Measurements from ENCODE around the gene INKA1. TPM values are rescaled to one million over a fixed set of nuclear protein-coding genes. Genes with fewer than 3 reads are reported as not detected.
A peak's percentile ranks its signal among the peaks of the same experiment; 100 is the strongest.
"Not testable (repeated sequence)": the region's sequence is repeated elsewhere in the genome, so short reads cannot be mapped to it uniquely, and the experiment has no call there.

The INKA1 gene
- total RNA-seq, 1 donor: 5.8 TPM

DNA sequence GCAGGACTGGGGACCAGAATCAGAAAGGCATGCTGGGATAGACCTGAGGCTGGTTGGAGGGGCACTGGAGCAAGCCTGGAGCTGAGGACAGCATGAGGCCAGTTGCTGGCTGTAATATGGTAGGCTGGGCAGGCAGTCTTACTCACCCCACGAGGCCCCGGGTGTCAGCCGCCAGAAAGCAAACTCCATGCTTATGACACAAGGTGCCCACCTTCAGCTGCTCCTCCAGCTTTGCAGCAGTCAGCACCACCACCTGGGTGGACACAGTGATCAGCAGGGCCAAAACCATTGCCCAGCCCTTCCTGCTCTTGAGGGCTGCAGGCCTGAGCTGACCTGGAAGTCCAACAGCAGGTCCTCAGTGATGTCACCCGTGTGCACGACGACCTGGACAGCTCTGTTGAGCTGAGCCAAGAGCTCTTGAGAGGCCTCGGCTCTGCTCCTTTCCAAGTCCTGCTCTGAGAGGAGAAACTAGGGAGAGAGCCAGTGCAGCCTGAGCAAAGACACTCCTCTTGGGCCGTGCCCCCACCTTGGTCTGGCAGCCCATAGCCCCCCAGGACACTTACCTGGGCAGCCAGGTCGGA is 9.9 kb downstream of the INKA1 start:
- H3K79me2 ChIP-seq (ENCODE audit: insufficient read depth, low read length): peaks cover 8% of the 10 kb centered on the region
- DNase-seq (ENCODE audit: insufficient read length, low spot score, missing footprints): peak; percentile 76

DNA sequence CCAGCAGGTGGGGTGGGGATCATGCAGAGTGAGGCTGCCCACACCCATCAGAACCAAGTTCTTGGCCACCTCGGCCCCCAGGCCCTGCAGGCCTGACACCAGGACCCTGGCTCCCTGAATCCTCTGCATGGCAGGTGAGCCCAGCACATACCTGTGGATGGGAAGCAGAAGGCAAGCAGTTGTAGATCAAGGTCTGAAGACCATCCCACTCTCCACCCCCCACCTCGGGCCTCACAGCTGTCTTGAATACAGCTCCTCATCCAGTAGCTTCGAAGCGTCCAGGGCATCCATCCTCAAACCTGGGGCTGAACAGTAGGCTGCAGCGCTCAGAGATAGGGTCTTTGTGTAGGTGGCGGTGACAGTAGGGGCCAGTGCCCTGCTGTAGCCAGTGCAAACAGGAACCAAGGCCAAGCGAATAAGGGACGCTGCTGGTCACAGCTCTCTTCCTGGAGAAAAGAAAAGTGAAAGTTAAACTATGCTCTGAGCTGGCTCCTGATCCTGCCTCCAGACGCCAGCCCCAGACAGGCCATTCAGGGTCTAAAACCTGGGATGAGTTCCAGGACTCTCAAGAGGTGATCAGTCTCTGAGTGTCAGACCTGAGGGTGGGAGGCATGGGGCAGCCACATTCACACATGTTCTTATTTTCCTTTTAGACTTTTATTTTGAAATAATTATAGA is 10.6 kb downstream of the INKA1 start, which contains the start of gene UBA7:
UBA7 (minus strand) TSS at position 457 of the 678 bp plus-strand sequence; CDS start at position 291, 166 bp downstream.
- peak within 1 kb of the TSS; percentile 79 for H3K27ac ChIP-seq (ENCODE audit: low read depth, low read length)
- H3K36me3 ChIP-seq (ENCODE audit: insufficient read depth, low read length): peaks cover 32% of the 10 kb centered on the region
- no peaks in the 10 kb centered on the region for H3K27me3 ChIP-seq (ENCODE audit: insufficient read depth, low read length)

More for the DNA sequence above, 9.9 kb downstream of the INKA1 start:
- TF ChIP-seq, protein P1, sequence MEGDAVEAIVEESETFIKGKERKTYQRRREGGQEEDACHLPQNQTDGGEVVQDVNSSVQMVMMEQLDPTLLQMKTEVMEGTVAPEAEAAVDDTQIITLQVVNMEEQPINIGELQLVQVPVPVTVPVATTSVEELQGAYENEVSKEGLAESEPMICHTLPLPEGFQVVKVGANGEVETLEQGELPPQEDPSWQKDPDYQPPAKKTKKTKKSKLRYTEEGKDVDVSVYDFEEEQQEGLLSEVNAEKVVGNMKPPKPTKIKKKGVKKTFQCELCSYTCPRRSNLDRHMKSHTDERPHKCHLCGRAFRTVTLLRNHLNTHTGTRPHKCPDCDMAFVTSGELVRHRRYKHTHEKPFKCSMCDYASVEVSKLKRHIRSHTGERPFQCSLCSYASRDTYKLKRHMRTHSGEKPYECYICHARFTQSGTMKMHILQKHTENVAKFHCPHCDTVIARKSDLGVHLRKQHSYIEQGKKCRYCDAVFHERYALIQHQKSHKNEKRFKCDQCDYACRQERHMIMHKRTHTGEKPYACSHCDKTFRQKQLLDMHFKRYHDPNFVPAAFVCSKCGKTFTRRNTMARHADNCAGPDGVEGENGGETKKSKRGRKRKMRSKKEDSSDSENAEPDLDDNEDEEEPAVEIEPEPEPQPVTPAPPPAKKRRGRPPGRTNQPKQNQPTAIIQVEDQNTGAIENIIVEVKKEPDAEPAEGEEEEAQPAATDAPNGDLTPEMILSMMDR (IDR thresholded peaks at IDR 0.05; ENCODE audit: extremely low read depth, low read depth, low read length): no peak
- H3K4me1 ChIP-seq (ENCODE audit: insufficient read depth, low read length): peaks cover 16% of the 10 kb centered on the region
- no peaks in the 10 kb centered on the region for H3K27me3 ChIP-seq (ENCODE audit: insufficient read depth, low read length)
- H3K4me2 ChIP-seq (ENCODE audit: insufficient read depth, low read length): peak overlapping the region; percentile 94
- no peaks in the 10 kb centered on the region for H3K9me3 ChIP-seq (ENCODE audit: low read depth, low read length)
- H3K4me3 ChIP-seq (ENCODE audit: insufficient read depth, low read length): peak overlapping the region; percentile 78
- H3K36me3 ChIP-seq (ENCODE audit: insufficient read depth, low read length): peaks cover 32% of the 10 kb centered on the region
- H4K20me1 ChIP-seq (ENCODE audit: insufficient read depth, low read length): no peaks in the 10 kb centered on the region
- peak overlapping the region; percentile 92 for H2AFZ ChIP-seq (ENCODE audit: low read length)
- peak overlapping the region; percentile 79 for H3K27ac ChIP-seq (ENCODE audit: low read depth, low read length)

DNA sequence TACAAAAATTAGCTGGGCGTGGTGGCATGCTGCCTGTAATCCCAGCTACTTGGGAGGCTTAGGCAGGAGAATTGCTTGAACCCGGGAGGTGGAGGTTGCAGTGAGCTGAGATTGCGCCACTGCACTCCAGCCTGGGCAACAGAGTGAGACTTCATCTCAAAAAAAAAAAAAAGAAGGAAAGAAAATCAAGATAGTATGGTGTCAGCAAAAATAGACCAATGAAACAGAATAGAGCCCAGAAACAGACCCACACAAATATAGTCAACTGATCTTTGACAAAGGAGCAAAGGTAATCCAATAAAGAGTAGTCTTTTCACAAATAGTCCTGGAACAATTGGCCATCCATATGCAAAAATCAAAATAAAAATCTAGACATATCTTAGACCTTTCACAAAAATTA is 20.1 kb downstream of the INKA1 start:
- H4K20me1 ChIP-seq (ENCODE audit: insufficient read depth, low read length); H3K36me3 ChIP-seq (ENCODE audit: insufficient read depth, low read length); H3K27me3 ChIP-seq (ENCODE audit: insufficient read depth, low read length); DNase-seq (ENCODE audit: insufficient read length, low spot score, missing footprints); H3K4me1 ChIP-seq (ENCODE audit: insufficient read depth, low read length); H3K4me2 ChIP-seq (ENCODE audit: insufficient read depth, low read length); H3K9me3 ChIP-seq (ENCODE audit: low read depth, low read length); H3K79me2 ChIP-seq (ENCODE audit: insufficient read depth, low read length); H3K4me3 ChIP-seq (ENCODE audit: insufficient read depth, low read length); H2AFZ ChIP-seq (ENCODE audit: low read length); H3K27ac ChIP-seq (ENCODE audit: low read depth, low read length): not testable (repeated sequence)

More for the DNA sequence above, 10.6 kb downstream of the INKA1 start, which contains the start of gene UBA7:
- Histone ChIP-seq H3K9me3 (ENCODE audit: low read depth, low read length) (no peaks in the 10 kb centered on the region), H2AFZ (ENCODE audit: low read length) (peak within 1 kb of the TSS; percentile 92), H3K4me3 (ENCODE audit: insufficient read depth, low read length) (peak within 1 kb of the TSS; percentile 78), H3K79me2 (ENCODE audit: insufficient read depth, low read length) (peaks cover 8% of the 10 kb centered on the region), H4K20me1 (ENCODE audit: insufficient read depth, low read length) (no peaks in the 10 kb centered on the region), H3K4me2 (ENCODE audit: insufficient read depth, low read length) (peak within 1 kb of the TSS; percentile 94), H3K4me1 (ENCODE audit: insufficient read depth, low read length) (peaks cover 16% of the 10 kb centered on the region)
- DNase-seq (ENCODE audit: insufficient read length, low spot score, missing footprints): peak; percentile 96
- TF ChIP-seq, protein P1 (IDR thresholded peaks at IDR 0.05; ENCODE audit: extremely low read depth, low read depth, low read length): no peak

DNA sequence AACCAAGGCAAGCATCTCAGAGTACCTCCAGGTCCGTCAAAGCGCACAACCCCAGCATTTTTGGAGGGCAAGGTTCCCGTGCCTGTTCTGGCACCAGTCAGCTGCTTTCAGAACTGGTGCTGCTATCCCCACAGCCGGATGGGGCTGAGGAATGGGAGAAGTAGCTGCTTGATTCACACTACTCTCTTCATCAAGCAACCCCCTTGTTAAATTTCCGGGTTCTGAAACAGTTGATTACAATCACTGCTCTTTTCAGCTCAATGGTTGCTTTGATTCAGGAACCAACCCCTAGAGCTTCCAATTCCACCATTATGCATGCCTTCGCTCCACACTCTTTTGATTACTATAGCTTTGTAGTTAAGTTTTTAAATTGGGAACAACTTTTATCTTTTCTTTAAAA is 23.0 kb downstream of the INKA1 start:
- DNase-seq (ENCODE audit: insufficient read length, low spot score, missing footprints): peak; percentile 3
- no peak overlapping the region for H3K4me2 ChIP-seq (ENCODE audit: insufficient read depth, low read length)
- H3K4me1 ChIP-seq (ENCODE audit: insufficient read depth, low read length): no peaks in the 10 kb centered on the region
- H3K36me3 ChIP-seq (ENCODE audit: insufficient read depth, low read length): no peaks in the 10 kb centered on the region
- H3K79me2 ChIP-seq (ENCODE audit: insufficient read depth, low read length): no peaks in the 10 kb centered on the region
- peak overlapping the region; percentile 42 for H2AFZ ChIP-seq (ENCODE audit: low read length)
- H4K20me1 ChIP-seq (ENCODE audit: insufficient read depth, low read length): no peaks in the 10 kb centered on the region
- no peaks in the 10 kb centered on the region for H3K27me3 ChIP-seq (ENCODE audit: insufficient read depth, low read length)
- H3K27ac ChIP-seq (ENCODE audit: low read depth, low read length): no peak overlapping the region
- TF ChIP-seq, protein P1 (IDR thresholded peaks at IDR 0.05; ENCODE audit: extremely low read depth, low read depth, low read length): no peak
- no peak overlapping the region for H3K4me3 ChIP-seq (ENCODE audit: insufficient read depth, low read length)
- no peaks in the 10 kb centered on the region for H3K9me3 ChIP-seq (ENCODE audit: low read depth, low read length)
